Adipocyte (in vitro differentiated cells): ENCODE data around the gene TMEM61.

Source experiments
- DNase-seq: peaks from one replicate; pipeline ENCODE4 v3.0.0-alpha.2; 2015; ENCODE audit warnings: low read depth
- H3K27me3 ChIP-seq: replicated peaks from 2 replicates; pipeline ENCODE4 v1.7.0; 2013; ENCODE audit warnings: mild to moderate bottlenecking, low read length, moderate library complexity; ENCODE audit not compliant: control insufficient read depth, insufficient read depth
- H3K36me3 ChIP-seq: 2 replicates; pipeline ENCODE4 v1.7.0; 2013; ENCODE audit warnings: low read length, mild to moderate bottlenecking, moderate library complexity; ENCODE audit not compliant: control insufficient read depth, insufficient read depth, severe bottlenecking
- H3K4me1 ChIP-seq: 2 replicates; pipeline ENCODE4 v1.7.0; 2013; ENCODE audit warnings: mild to moderate bottlenecking, low read length, moderate library complexity; ENCODE audit not compliant: control insufficient read depth, insufficient read depth
- H3K4me3 ChIP-seq: 2 replicates; pipeline ENCODE4 v1.7.0; 2013; ENCODE audit warnings: mild to moderate bottlenecking, low read length, moderate library complexity
- H3K9ac ChIP-seq: 2 replicates; pipeline ENCODE4 v1.7.0; 2013; ENCODE audit warnings: mild to moderate bottlenecking, low read length, moderate library complexity
- H3K9me3 ChIP-seq: 2 replicates; pipeline ENCODE4 v1.7.0; 2013; ENCODE audit warnings: mild to moderate bottlenecking, low read length, moderate library complexity; ENCODE audit not compliant: control insufficient read depth

The TMEM61 gene

DNA sequence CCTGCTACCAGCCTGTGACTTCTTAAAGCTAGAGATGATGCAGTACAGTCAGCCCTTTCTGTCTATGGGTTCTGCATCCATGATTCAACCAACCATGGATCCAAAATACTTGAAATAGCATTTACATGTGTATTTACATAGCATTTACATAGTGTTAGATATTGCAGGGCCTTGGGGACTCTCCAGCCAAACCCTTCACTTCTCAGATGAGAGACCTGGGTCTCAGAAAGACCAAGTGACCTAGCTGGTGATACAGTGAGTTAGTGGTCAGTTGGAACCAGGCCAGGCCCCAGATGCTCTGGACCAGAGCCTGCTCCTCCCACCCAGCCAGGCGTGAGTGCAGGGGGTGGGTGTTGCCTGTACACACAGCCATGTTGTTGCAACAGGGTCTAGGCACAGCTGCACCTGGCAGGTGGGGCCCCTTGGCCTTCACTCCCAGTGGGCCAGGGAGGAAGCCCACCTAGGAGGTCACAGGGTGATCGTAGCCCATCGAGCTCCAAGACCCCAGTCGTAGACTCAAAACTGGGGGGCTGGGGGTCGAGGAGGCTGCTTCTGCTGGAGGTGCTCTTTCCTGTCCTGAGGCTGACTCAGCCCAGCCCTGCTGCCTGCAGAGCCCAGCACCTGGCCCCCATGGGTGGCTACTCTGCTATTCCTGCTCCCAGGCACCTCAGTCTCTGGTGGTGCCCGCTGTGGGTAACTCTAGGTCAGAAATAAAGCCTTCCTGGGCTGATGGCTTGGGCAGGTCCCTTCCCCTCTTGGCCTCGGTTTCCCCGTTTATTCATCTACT is 7.7 kb downstream of the TMEM61 start:
- Histone ChIP-seq H3K36me3 (no peaks in the 10 kb centered on the region), H3K4me1 (no peaks in the 10 kb centered on the region), H3K4me3 (no peak overlapping the region), H3K27me3 (peaks cover 4% of the 10 kb centered on the region), H3K9me3 (no peaks in the 10 kb centered on the region), H3K9ac (no peak overlapping the region)
- DNase-seq: peak; percentile 60

DNA sequence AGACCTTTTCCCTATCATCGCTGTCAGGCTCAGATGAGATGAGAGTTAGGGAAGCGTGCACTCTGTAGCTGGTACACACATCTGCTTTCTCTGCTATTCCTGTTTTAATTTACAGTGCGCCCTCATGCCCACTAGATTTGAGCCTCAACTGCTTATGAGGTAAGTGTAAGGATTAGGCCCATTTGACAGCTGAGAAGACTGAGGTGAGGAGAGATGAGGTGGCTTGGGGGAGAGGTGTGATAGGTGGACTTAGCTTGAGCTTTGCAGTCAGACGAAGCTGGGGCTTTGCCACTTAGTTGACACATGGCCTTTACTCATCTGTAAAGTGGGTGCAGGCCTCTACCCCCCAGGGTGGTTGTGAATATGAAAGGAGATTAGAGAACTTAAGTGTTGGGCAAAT is 8.5 kb downstream of the TMEM61 start:
- Histone ChIP-seq H3K9ac (no peak overlapping the region), H3K9me3 (no peaks in the 10 kb centered on the region), H3K4me3 (no peak overlapping the region), H3K27me3 (peaks cover 4% of the 10 kb centered on the region), H3K4me1 (no peaks in the 10 kb centered on the region), H3K36me3 (no peaks in the 10 kb centered on the region)
- no peak for DNase-seq

DNA sequence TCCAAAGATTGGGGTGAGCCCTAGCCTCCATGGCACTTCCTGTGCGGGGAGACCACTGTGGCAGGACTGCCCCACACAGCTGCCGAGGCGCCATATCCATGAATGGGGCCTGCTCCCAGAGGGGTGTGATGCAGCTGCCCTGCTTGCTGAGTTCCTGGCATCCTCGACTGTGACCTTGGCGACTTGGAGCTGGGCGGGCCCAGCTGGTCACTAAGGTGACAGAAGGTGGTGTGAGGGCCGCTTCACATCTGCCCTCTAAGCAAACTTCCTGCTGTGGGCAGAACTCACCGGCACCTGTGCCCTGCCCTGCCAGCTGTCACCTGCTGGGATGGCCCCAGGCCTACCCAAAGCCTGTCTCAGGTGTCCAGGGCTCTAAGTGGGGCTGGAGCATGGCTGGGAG is 9.0 kb downstream of the TMEM61 start:
- Histone ChIP-seq H3K27me3 (peaks cover under 1% of the 10 kb centered on the region), H3K4me3 (no peak overlapping the region), H3K9ac (no peak overlapping the region), H3K4me1 (no peaks in the 10 kb centered on the region), H3K36me3 (no peaks in the 10 kb centered on the region), H3K9me3 (no peaks in the 10 kb centered on the region)
- DNase-seq: no peak

GRCh38 chr1:54989968-54990810 is 9.8 kb downstream of the TMEM61 start:
- Histone ChIP-seq H3K4me1 (no peaks in the 10 kb centered on the region), H3K36me3 (no peaks in the 10 kb centered on the region), H3K9me3 (no peaks in the 10 kb centered on the region), H3K4me3 (no peak overlapping the region), H3K9ac (no peak overlapping the region), H3K27me3 (peaks cover 2% of the 10 kb centered on the region)
- no peak for DNase-seq

DNA sequence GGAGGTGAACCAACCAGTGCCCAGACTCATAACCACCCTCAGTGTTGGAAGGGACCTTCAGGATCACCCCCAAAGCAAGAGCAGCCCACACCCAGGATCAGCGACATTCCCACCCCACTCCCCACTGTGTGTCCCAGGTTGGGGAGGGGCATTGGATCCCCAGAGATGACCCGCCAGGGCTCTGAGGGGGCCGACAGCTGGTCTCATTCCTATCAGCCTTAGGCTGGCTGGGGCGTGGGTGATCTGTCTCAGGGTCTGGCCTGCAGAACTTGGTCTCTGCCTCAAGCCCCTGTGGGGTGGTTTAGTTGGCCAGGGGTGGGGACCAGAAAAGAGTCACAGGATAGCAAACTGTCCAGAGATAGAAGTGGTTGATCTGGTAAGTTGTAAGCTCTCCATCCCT is 10.5 kb downstream of the TMEM61 start:
- H3K36me3 ChIP-seq: no peaks in the 10 kb centered on the region
- H3K4me1 ChIP-seq: no peaks in the 10 kb centered on the region
- DNase-seq: no peak
- H3K27me3 ChIP-seq: peaks cover 8% of the 10 kb centered on the region
- no peaks in the 10 kb centered on the region for H3K9me3 ChIP-seq
- H3K4me3 ChIP-seq: no peak overlapping the region
- no peak overlapping the region for H3K9ac ChIP-seq

DNA sequence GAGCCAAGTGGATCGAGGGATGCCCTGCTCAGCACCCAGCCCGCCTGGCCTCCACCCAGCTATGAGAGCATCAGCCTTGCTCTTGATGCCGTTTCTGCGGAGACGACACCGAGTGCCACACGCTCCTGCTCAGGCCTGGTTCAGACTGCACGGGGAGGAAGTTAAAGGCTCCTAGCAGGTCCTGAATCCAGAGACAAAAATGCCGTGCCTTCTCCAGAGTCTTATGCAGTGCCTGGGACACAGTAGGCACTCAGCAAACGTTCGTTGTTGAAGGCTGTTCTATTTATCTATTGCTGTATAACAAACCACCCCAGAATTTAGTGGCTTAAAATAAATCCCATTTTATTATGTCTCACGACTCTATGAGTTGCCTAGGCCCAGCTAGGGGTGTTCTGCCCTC is 11.5 kb downstream of the TMEM61 start:
- Histone ChIP-seq H3K9ac (no peak overlapping the region), H3K4me1 (no peaks in the 10 kb centered on the region), H3K36me3 (no peaks in the 10 kb centered on the region), H3K27me3 (peaks cover 14% of the 10 kb centered on the region), H3K9me3 (no peaks in the 10 kb centered on the region), H3K4me3 (no peak overlapping the region)
- no peak for DNase-seq

- no peak for DNase-seq
- no peak overlapping the region for H3K4me3 ChIP-seq
- no peaks in the 10 kb centered on the region for H3K36me3 ChIP-seq
- H3K27me3 ChIP-seq: peaks cover 17% of the 10 kb centered on the region
- H3K4me1 ChIP-seq: no peaks in the 10 kb centered on the region
- H3K9me3 ChIP-seq: no peaks in the 10 kb centered on the region
- no peak overlapping the region for H3K9ac ChIP-seq
Measured at GRCh38 chr1:54993140-54993539, 12.7 kb downstream of the TMEM61 start.

- no peak overlapping the region for H3K4me3 ChIP-seq
- DNase-seq: no peak
Measured at GRCh38 chr1:54994355-54994990, 14.0 kb downstream of the TMEM61 start.

GRCh38 chr1:54995013-54995760 is 14.8 kb downstream of the TMEM61 start:
- H3K9me3 ChIP-seq: no peaks in the 10 kb centered on the region
- H3K4me3 ChIP-seq: no peak overlapping the region
- peaks cover 25% of the 10 kb centered on the region for H3K27me3 ChIP-seq
- no peaks in the 10 kb centered on the region for H3K4me1 ChIP-seq
- H3K9ac ChIP-seq: no peak overlapping the region
- DNase-seq: no peak
- H3K36me3 ChIP-seq: no peaks in the 10 kb centered on the region

More at GRCh38 chr1:54994355-54994990, 14.0 kb downstream of the TMEM61 start:
- H3K4me1 ChIP-seq: no peaks in the 10 kb centered on the region
- no peak overlapping the region for H3K9ac ChIP-seq
- peaks cover 18% of the 10 kb centered on the region for H3K27me3 ChIP-seq
- H3K9me3 ChIP-seq: no peaks in the 10 kb centered on the region
- H3K36me3 ChIP-seq: no peaks in the 10 kb centered on the region

DNA sequence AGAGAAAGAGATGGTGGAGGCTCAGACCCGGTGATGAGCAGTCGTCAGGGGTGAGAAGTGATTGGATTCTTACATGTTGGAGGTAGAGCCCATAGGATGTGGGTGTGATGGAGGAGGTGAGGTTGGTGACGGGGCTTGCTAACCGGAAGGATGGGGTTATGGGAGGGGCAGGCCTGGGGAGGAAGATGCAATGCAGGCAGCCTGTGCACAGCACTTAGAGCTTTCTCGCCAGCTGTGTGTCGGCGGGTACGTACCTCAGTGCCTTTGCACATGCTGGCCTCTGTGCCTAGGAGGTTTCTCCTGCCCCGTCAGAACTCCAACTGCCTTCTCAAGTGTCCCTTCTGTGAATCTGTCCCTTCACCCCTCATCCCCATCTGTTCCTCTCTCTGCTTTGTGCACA is 15.4 kb downstream of the TMEM61 start:
- no peaks in the 10 kb centered on the region for H3K9me3 ChIP-seq
- no peaks in the 10 kb centered on the region for H3K4me1 ChIP-seq
- no peak for DNase-seq
- H3K4me3 ChIP-seq: no peak overlapping the region
- no peak overlapping the region for H3K9ac ChIP-seq
- H3K27me3 ChIP-seq: peaks cover 26% of the 10 kb centered on the region
- H3K36me3 ChIP-seq: no peaks in the 10 kb centered on the region
